Esophagus muscularis mucosa (tissue), 4 donors: ENCODE results near the gene TXNRD2. TPM values are rescaled to one million over a fixed set of nuclear protein-coding genes. Genes with fewer than 3 reads are reported as not detected.

Experiments
- DNase-seq: peaks from one replicate; pipeline ENCODE4 v3.0.0-alpha.2; 2017; ENCODE audit errors: extremely low spot score
- H3K27ac ChIP-seq, 4 donors: fragments of 200-600 bp; sonication (generic); replicated peaks in 1 of 4; 1 replicate in 3 of 4; 2 replicates in 1 of 4; pipeline ENCODE4 v1.5.1; 2016 to 2019; ENCODE audit warnings: mild to moderate bottlenecking in 1 of 4
- H3K27me3 ChIP-seq, 4 donors: fragments of 200-600 bp; sonication (generic); one replicate each; pipeline versions ENCODE4 v1.5.1 to v1.6.0; 2016 to 2019
- H3K36me3 ChIP-seq, 4 donors: fragments of 200-600 bp; sonication (generic); one replicate each; pipeline ENCODE4 v1.5.1; 2016 to 2019
- H3K4me1 ChIP-seq, 4 donors: fragments of 200-600 bp; sonication (generic); one replicate each; pipeline ENCODE4 v1.5.1; 2016 to 2019
- H3K4me3 ChIP-seq, 4 donors: fragments of 200-600 bp; sonication (generic); 1 replicate in 2 of 4; 2 replicates in 2 of 4; pipeline ENCODE4 v1.5.1; 2016 to 2019; ENCODE audit warnings: mild to moderate bottlenecking in 4 of 4, moderate library complexity in 1 of 4
- H3K9me3 ChIP-seq, 4 donors: fragments of 200-600 bp; sonication (generic); 1 replicate in 3 of 4; 2 replicates in 1 of 4; pipeline ENCODE4 v1.5.1; 2016 to 2019
- EP300 ChIP-seq: sonication (generic); formaldehyde crosslinking; IDR thresholded peaks from one replicate; pipeline ENCODE4 v1.6.1; 2017; ENCODE audit warnings: antibody characterized with exemption
- POLR2A ChIP-seq: fragments of 450-650 bp; IDR thresholded peaks from one replicate; pipeline ENCODE4 v1.6.1; 2017; ENCODE audit warnings: antibody characterized with exemption, moderate library complexity, mild to moderate bottlenecking, low read depth
- POLR2AphosphoS5 ChIP-seq, 2 donors: sonication (generic); formaldehyde crosslinking; IDR thresholded peaks; one replicate each; pipeline ENCODE4 v1.6.1; 2017; ENCODE audit warnings: antibody characterized with exemption in 2 of 2
- WGBS: methylation state at CpG from one replicate; pipeline ENCODE4 v1.1.5; 2018; 5-methylcytosine and 5-hydroxymethylcytosine counted together
- intact Hi-C: fragments of 100-400 bp; cut with DNase I; formaldehyde crosslinking; loops from one replicate; pipeline ENCODE4 v1.15.1; 2023
- total RNA-seq, 4 donors: library from RNA; depleted of rRNA; stranded (reverse); fragments of >200 nt; gene quantifications; one replicate each; pipeline versions ENCODE4 v1.1.0 to v1.2.1, GENCODE V29; 2016
- TF ChIP-seq, protein P1 (sequence below), 3 experiments: fragments of 200-600 bp in 2 of 3; fragments of 450-650 bp in 1 of 3; sonication (generic) in 2 of 3; IDR thresholded peaks; one replicate each; pipeline ENCODE4 v1.5.1; 2017 to 2019; ENCODE audit warnings: antibody characterized with exemption in 3 of 3, mild to moderate bottlenecking in 2 of 3, moderate library complexity in 1 of 3

TXNRD2 gene
- total RNA-seq, 4 donors from 2014 or later, result 12.9 to 27.2 (median 23.9) TPM

DNA sequence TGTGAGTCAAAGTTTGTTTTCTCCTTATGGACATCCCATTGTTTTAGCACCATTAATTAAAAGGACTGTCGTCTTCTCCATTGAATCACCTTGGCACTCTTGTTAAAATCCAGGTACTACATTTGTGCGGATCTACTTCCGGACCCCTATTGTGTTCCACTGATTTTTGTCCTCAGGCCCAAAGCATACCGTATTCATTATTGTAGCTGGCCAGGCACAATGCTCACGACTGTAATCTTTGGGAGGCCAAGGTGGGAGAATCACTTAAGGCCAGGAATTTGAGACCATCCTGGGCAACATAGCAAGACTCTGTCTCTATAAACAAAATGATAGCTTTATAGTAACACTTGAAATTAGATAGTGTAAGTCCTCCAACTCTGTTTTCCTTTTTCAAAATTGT lies 78.0 kb downstream of the TXNRD2 start:
- Histone ChIP-seq H3K4me3 (no peak overlapping the region), H3K36me3 (no peaks in the 10 kb centered on the region), H3K27ac (no peak overlapping the region), H3K9me3 (no peaks in the 10 kb centered on the region), H3K27me3 (no peaks in the 10 kb centered on the region), H3K4me1 (no peaks in the 10 kb centered on the region)
- DNase-seq, result no peak
- 91% methylated on average over 5 of the region's 5 CpGs for WGBS
- intact Hi-C loops, result no loop called here
- TF ChIP-seq POLR2A (no peak), POLR2AphosphoS5 (IDR thresholded peaks at IDR 0.05) (no peak), EP300 (no peak)
- TF ChIP-seq, protein P1, sequence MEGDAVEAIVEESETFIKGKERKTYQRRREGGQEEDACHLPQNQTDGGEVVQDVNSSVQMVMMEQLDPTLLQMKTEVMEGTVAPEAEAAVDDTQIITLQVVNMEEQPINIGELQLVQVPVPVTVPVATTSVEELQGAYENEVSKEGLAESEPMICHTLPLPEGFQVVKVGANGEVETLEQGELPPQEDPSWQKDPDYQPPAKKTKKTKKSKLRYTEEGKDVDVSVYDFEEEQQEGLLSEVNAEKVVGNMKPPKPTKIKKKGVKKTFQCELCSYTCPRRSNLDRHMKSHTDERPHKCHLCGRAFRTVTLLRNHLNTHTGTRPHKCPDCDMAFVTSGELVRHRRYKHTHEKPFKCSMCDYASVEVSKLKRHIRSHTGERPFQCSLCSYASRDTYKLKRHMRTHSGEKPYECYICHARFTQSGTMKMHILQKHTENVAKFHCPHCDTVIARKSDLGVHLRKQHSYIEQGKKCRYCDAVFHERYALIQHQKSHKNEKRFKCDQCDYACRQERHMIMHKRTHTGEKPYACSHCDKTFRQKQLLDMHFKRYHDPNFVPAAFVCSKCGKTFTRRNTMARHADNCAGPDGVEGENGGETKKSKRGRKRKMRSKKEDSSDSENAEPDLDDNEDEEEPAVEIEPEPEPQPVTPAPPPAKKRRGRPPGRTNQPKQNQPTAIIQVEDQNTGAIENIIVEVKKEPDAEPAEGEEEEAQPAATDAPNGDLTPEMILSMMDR (IDR thresholded peaks at IDR 0.05), result no peak

DNA sequence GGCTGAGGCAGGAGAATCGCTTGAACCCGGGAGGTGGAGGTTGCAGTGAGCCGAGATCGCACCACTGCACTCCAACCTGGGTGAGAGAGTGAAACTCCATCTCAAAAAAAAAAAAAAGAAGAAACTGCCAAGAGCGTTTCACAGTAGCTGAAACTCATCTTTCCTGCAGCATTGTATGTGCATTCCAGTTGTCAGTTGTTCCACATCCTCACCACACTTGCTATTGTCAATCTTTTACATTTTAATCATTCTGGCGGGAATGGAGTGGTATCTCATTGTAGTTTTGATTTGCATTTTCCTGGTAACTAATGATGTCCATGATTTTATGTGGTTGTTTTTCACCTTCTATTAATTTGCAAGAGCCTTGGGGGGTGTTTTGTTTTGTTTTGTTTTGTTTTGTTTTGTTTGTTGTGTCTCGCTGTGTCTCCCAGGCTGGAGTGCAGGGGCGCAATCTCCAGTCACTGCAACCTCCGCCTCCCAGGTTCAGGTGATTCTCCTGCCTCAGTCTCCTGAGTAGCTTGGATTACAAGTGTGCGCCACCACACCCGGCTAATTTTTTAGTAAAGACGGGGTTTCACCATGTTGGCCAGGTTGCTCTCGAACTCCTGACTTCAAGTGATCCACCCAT lies 78.9 kb downstream of the TXNRD2 start:
- no peaks in the 10 kb centered on the region for H3K4me1 ChIP-seq
- no peak for DNase-seq
- no peaks in the 10 kb centered on the region for H3K27me3 ChIP-seq
- H3K36me3 ChIP-seq, result no peaks in the 10 kb centered on the region
- intact Hi-C loops, result no loop called here
- TF ChIP-seq EP300 (no peak), POLR2A (no peak), POLR2AphosphoS5 (IDR thresholded peaks at IDR 0.05) (no peak)
- TF ChIP-seq, protein P1 (IDR thresholded peaks at IDR 0.05), result no peak
- WGBS, result 94% methylated on average over 13 of the region's 13 CpGs
- no peak overlapping the region for H3K27ac ChIP-seq
- no peak overlapping the region for H3K4me3 ChIP-seq
- H3K9me3 ChIP-seq, result no peaks in the 10 kb centered on the region

DNA sequence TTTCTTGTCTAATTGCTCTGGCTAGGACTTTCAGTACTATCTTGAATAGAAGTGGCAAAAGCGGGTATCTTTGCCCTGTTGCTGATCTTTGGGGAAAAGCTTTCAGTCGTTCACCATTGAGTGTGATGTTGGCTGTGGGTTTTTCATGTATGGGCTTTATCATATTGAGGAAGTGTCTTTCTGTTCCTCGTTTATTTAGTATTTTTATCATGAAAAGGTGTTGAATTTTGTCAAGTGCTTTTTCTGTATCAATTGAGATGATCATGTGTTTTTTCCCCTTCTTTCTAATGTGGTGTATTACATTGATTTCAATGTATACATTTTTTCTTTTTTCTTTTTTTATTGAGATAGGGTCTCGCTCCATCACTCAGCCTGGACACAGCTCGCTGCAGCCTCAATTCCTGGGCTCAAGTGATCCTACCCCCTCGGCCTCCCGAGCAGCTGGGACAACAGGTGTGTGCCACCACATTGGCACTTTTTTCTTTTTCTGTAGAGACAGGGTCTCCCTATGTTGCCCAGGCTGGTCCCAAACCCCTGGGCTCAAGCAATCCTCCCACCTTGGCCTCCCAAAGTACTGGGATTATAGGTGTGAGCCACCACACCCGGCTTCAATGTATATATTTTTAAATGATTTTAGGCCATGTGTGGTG lies 81.6 kb downstream of the TXNRD2 start:
- intact Hi-C loops, result no loop called here
- no peak overlapping the region for H3K4me3 ChIP-seq
- WGBS, result 96% methylated on average over 8 of the region's 8 CpGs
- H3K27ac ChIP-seq, result no peak overlapping the region
- DNase-seq, result no peak
- no peaks in the 10 kb centered on the region for H3K36me3 ChIP-seq
- no peaks in the 10 kb centered on the region for H3K27me3 ChIP-seq
- no peak for TF ChIP-seq POLR2AphosphoS5 (IDR thresholded peaks at IDR 0.05)
- TF ChIP-seq, protein P1 (IDR thresholded peaks at IDR 0.05), result no peak
- TF ChIP-seq POLR2A, result no peak
- no peak for TF ChIP-seq EP300
- H3K4me1 ChIP-seq, result peaks cover 12 to 14% (median 13%) of the 10 kb centered on the region in 4 donors
- H3K9me3 ChIP-seq, result no peaks in the 10 kb centered on the region

DNA sequence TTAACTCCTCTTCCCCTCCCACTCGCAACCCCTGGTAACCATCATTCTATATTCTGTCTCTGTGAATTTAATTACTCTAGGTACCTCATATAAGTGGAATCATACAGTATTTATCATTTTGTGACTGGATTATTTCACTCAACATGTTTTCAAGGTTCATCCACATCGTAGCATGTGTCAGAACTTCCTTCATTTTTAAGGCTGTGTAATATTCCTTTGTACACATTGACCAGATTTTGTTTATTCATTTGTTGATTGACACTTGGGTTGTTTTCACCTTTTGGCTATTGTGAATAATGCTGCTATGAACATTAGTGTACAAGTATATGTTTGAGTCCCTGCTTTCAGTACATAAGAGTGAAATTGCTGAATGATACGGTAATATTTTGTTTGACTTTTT lies 84.2 kb downstream of the TXNRD2 start:
- intact Hi-C loops, result no loop called here
- 98% methylated on average over 3 of the region's 3 CpGs for WGBS
- no peaks in the 10 kb centered on the region for H3K9me3 ChIP-seq
- peaks cover 0 to 4% (median 2%) of the 10 kb centered on the region in 4 donors for H3K36me3 ChIP-seq
- no peak overlapping the region for H3K27ac ChIP-seq
- H3K4me3 ChIP-seq, result no peak overlapping the region
- DNase-seq, result no peak
- TF ChIP-seq EP300 (no peak), POLR2A (no peak), POLR2AphosphoS5 (IDR thresholded peaks at IDR 0.05) (no peak)
- TF ChIP-seq, protein P1 (IDR thresholded peaks at IDR 0.05), result no peak
- H3K27me3 ChIP-seq, result no peaks in the 10 kb centered on the region
- H3K4me1 ChIP-seq, result peaks cover 28 to 33% (median 30%) of the 10 kb centered on the region in 4 donors
